ACHN (cell line): ENCODE data around the gene TDRD15.
"Not testable (repeated sequence)": the region's sequence is repeated elsewhere in the genome, so short reads cannot be mapped to it uniquely, and the experiment has no call there.

Experiments used
- DNase-seq: peaks from one replicate; pipeline ENCODE4 v3.0.0-alpha.2; 2015
- in situ Hi-C: cut with HindIII; loops from 2 replicates; pipeline ENCODE4 v1.10.0; 2017; ENCODE audit warnings: low sequenced_read_pairs, low pct_ligation_motif_present, low pct_unique_long_range_greater_than_20kb

The TDRD15 gene

DNA sequence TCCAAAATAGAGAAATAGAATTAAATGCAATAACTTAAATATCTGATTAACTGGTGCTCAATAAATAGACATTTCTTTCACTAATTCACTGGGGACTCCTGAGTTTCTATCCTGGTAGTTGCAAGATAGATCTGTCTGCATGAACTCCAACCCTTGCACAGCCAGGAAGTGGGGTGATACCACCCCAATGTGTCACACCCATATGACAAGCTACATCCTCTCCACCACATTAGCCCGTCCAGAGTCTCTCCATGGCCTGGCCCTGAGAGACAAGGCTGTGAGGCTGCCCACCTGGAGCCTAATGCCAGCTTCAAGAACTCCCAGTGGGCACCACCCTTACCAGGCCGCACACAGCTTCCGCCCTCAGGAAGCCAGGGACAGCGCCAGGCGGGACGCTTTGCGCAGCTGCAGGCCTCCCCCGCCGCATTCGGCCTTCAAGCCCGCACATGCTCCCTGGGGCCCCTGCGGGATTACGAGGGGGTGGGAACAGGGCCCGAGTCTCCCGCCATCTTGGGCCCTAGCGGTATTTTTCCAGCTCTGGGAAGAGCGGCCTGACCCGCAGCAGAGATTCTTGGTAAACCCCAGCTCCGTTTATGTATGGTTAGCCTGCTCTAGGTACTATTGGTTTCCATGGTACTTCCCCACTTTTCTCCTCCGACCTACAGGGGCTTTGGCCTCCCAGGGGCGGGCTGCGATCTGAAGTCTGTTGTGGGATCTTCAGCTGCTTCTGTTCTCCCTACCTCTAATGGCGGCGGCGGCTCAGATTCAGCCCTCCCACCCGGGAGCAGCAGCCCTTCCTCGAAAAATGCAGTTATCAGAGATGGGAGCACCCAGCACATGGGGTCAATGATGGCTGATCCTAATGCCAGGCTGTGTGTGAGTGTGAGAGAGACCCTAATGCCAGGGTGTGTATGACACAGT lies at the start of gene TDRD15:
Gene TDRD15 (plus strand): TSS at position 496 of the 921 bp plus-strand sequence. CDS start 13,500 bp downstream, outside the sequence.
- in situ Hi-C loops: no loop called here
- no peak for DNase-seq

- in situ Hi-C loops: no loop called here
Measured at GRCh38 chr2:21078296-21078695, 45.5 kb upstream of the TDRD15 start.

GRCh38 chr2:21083482-21083881 lies 40.3 kb upstream of the TDRD15 start:
- DNase-seq: no peak
- in situ Hi-C loops: no loop called here

More at GRCh38 chr2:21078296-21078695, 45.5 kb upstream of the TDRD15 start:
- no peak for DNase-seq

DNA sequence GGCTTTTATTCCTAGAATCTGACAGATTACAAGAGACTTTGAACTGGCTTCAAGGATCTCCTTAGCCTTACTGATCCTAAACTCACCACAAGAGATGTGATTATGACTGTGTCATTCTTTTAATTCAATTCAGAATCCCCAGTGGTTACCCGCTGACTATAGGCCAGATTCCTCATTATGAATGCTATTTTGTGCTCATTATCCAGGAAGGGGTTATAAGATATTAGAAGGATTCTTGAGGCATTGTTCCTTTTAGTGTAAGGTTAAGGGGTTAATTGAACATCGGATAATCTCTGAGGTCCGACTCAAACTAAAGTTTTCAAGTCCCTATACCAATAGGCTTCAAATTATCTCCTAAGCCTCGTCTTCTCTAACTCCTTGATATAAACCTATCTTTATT lies 39.4 kb upstream of the TDRD15 start:
- DNase-seq: no peak
- in situ Hi-C loops: no loop called here

DNA sequence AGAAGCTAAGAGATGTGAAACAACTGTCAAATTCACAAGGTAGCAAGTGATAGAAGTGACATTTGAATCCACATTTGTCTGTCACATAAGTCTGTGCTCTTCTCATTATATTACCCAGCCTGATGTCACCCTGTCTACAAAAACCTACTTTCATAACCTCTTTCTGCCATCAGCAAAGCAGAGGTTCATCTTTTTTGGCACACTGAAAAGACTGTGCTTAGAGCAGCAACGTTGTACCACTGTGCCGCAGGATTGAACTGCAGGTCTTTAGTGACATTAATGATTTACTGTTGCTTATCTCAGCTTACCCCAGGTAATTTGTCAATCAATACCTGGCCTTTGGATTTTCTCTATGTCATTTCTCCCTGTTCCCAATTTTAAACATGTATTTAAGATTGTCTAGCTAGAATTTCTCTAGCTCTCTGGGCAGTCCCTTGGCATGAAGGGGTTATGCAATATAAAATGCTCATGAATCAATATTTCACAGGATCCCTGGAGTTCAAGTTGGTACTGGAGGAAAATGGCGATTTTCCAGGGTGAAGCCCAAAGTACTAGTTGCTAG lies 31.4 kb upstream of the TDRD15 start:
- no peak for DNase-seq
- in situ Hi-C loops: no loop called here

- no peak for DNase-seq
- in situ Hi-C loops: no loop called here
Measured at GRCh38 chr2:21095178-21095577, 28.6 kb upstream of the TDRD15 start.

DNA sequence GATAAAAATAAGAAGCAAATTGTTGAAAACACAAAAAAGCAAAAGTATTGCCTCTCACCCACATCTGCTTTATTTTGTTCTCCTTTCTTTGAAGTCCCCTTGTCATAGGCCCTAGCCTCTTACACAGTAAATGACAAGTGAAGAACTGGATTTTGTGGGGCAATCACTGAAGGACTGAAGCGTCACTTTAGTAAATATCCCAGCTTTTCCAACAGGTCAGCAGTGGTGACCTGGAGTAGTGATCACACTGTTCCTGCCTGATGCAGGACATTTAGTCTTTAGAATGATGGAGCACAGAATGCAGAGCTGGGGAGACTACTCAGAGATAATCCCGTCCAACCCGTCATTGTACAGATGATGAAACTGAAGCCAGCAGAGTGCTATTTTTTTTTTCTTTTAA lies 28.1 kb upstream of the TDRD15 start:
- in situ Hi-C loops: no loop called here
- no peak for DNase-seq

GRCh38 chr2:21096458-21096857 lies 27.3 kb upstream of the TDRD15 start:
- no peak for DNase-seq
- in situ Hi-C loops: no loop called here

GRCh38 chr2:21097331-21097730 lies 26.4 kb upstream of the TDRD15 start:
- DNase-seq: no peak
- in situ Hi-C loops: no loop called here

- in situ Hi-C loops: no loop called here
- no peak for DNase-seq
Measured at GRCh38 chr2:21098294-21098693, 25.5 kb upstream of the TDRD15 start.

DNA sequence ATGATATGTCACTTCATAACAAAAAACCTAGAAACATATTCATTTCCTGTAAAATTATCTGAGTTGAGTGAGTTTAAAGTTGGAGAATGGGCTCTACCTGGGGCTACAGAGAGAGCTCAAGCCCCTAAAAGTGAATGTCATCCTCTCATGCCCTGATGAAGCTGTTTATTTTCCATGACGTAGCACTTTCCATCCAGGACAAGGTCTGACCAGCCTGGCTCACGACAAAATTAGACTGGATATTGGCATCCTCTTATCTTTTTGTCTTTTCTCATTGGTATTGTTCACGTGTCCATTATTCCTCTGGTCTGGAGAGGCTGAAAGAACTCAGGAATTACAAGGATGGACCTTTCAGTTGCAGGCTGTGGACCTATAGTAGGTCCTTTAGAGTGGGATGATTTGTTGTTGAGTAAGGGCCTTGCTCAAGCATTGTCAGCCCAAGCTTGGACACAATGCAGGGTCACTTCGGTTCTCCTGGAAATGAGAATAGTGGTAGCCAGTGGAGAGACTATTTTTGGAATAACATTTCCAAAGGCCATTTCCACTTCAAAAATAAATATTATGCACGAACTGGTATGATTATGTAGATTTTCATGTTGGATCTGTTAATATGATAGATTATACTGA lies 24.4 kb upstream of the TDRD15 start:
- in situ Hi-C loops: no loop called here
- DNase-seq: no peak

- in situ Hi-C loops, DNase-seq: not testable (repeated sequence)
Measured at GRCh38 chr2:21101514-21102155, 22.1 kb upstream of the TDRD15 start.

DNA sequence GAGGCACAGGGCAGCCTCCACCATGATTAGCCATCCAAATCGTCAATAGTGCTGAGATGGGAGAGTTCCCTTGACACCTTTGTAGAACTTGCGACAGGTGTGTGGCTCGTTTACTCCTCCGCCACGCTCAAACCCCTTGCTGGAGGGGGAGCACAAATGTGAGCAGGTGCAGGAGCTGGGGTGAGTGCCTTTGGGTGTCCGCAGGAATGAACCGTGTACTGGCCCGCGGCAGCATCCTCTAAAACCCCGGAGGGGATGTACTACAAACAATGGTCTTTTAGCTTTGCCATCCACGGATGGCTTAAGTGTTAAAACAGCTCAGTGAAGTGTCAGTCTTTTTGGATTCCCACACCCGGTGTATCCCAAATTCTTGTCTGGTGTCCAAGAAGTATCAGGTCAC lies 21.4 kb upstream of the TDRD15 start:
- in situ Hi-C loops: no loop called here
- no peak for DNase-seq

DNA sequence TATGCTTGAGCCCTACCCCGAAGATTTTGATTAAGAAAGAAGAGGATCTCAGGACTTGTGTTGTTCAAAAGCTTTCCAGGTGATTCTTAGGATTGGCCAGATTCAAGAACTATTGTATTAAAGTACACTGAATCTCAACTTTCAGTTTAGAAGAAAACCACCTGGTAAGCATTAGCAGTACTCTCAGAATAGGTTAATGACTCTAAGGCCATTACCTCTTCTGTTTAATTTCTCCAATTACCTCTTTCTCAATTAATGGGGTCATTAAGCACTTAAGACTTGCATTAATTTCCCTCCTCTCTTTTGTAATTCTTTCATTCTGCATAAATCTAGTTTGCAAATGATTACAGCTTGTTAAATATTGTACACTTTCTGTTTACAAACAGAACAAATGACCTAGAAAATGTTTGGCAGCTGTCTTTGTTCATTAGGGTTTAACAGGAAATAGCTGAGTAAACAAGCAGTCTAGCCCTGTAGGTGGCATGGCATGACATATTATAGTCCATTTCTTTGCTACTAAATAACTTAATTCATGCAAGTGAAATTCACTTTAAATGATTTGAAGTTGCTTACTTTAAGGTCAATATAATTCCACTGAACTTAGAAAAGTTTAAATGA lies 20.4 kb upstream of the TDRD15 start:
- DNase-seq: no peak
- in situ Hi-C loops: no loop called here

DNA sequence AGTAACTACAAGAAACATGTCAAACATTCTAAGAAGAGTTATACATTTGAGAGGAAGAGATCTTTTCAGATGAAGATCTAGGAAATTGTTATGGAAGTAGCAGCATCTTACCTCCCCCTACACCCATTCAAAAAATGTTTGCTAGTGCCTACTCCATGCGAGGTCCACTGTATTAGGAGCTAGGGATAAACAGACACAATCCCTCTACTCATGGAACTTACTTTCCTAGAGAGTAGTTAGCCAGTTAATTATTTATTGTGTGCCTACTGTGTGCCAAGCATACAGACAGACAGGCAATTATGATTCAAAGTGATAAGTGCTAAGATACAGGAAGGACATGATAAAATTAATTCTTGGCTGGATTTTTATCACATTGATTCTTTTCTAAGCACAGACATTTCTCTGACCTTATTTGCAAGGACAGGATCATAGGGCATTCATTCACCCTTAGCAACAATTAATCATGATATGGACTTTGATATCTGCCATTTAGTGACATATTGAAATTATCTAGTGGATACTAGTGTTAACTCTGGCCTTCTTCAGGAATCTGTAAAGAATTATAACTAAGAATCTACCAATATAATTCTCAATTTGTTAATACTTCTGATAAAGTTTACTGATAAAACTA lies 19.6 kb upstream of the TDRD15 start:
- in situ Hi-C loops: no loop called here
- no peak for DNase-seq

DNA sequence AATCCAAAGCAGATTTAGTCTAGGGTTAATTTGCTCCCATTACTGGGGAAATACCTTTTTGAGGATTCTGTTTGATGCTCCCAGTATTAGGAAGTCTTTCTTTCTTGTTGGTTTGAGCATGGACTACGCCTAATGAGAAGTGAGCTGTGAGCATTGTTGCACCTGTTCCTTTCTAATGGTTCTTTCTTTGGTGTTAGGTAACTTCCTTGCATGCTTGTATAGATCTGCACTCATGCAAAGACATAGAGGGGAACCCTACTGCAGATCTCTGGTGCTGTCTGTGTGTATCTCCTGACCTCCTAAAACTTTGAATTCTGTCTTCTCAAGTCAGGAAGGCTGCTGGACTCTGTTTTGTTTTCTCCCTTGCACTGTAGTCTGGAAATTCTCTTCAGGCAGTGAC lies 12.8 kb upstream of the TDRD15 start:
- in situ Hi-C loops: no loop called here
- no peak for DNase-seq

DNA sequence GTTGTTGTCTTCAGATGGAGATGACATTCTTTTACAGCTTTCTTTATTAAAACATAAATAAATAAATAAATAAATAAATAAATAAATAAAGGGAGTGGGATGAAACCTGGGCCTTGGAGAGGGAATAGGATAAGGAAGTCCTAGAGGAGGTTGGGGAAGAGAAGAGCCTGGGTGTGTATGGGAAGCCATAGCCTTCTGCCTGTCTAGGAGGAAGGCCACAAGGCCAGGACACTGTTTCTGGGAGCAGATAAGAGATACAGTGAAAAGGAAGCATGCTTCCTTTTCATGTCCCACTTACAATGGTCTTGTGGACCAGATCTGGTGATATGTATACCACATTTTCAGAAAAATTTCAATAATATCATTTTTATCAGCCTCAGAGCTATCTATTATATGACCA lies 6.1 kb upstream of the TDRD15 start:
- in situ Hi-C loops: no loop called here
- no peak for DNase-seq

- in situ Hi-C loops: no loop called here
- peak; percentile 47 for DNase-seq
Measured at GRCh38 chr2:21118302-21118920, 5.4 kb upstream of the TDRD15 start.
